Chondrocyte (in vitro differentiated cells): ENCODE measurements around the gene RIC8A. TPM values are rescaled to one million over a fixed set of nuclear protein-coding genes. Genes with fewer than 3 reads are reported as not detected.

Experiments used
- DNase-seq: peaks from one replicate; pipeline ENCODE4 v3.0.0; 2021; ENCODE audit warnings: mixed read lengths, low spot score
- H3K27ac Mint-ChIP-seq: one replicate; pipeline ENCODE4 v1.8.0; 2021; ENCODE audit warnings: mild to moderate bottlenecking, moderate library complexity, mixed read lengths; ENCODE audit not compliant: unreplicated experiment
- H3K27me3 Mint-ChIP-seq: 2 replicates; pipeline ENCODE4 v1.8.0; 2021; ENCODE audit warnings: low read depth, mixed read lengths
- H3K36me3 Mint-ChIP-seq: 2 replicates; pipeline ENCODE4 v1.8.0; 2021; ENCODE audit warnings: low read depth, mixed read lengths
- H3K4me1 Mint-ChIP-seq: 2 replicates; pipeline ENCODE4 v1.8.0; 2021; ENCODE audit warnings: low read depth, mild to moderate bottlenecking, mixed read lengths
- H3K4me3 Mint-ChIP-seq: one replicate; pipeline ENCODE4 v1.8.0; 2021; ENCODE audit warnings: mild to moderate bottlenecking, moderate library complexity, mixed read lengths; ENCODE audit not compliant: unreplicated experiment
- H3K9me3 Mint-ChIP-seq: 2 replicates; pipeline ENCODE4 v1.8.0; 2021; ENCODE audit warnings: low read depth, mixed read lengths
- total RNA-seq: library from RNA; stranded (reverse); gene quantifications from 3 replicates; pipeline ENCODE4 v1.2.1, GENCODE V29; 2021
- TF ChIP-seq, protein P1 (sequence below): fragments of 200-600 bp; sonication (generic); IDR thresholded peaks from 2 replicates; pipeline ENCODE4 v1.5.0; 2021; ENCODE audit warnings: antibody characterized with exemption, mild to moderate bottlenecking, moderate library complexity

RIC8A gene
- total RNA-seq, 1 donor from 2014 or later, result 107 TPM

DNA sequence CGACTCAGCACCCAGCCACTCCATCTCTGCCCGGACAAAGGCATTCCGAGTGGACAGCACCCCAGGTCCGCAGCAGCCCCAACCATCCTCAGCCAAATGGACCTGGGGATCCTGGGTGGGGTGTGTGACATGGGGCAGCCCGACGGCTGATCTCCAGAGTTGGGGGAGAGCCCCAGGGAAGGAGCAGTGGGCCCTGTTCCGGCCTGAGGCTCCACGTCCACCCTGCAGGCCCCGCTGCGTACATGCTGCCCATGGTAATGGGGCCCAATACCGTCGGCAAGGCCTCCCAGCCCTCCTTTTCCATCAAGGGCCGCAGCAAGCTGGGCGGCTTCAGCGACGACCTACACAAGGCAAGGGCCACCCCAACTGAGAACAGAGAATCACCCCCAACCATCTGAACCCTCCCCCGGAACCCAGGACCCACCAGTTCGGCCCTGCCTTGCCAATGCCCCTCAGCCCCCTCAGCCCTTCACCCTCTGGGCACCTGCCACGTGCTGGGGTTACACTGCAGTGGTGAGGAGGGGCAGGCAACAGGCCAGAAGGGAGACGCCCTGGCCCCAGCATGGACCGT is 9.2 kb upstream of the RIC8A start:
- Mint-ChIP-seq H3K27me3 (no peaks in the 10 kb centered on the region), H3K4me3 (no peak overlapping the region), H3K9me3 (no peaks in the 10 kb centered on the region), H3K27ac (no peak overlapping the region), H3K4me1 (peaks cover 5% of the 10 kb centered on the region), H3K36me3 (peaks cover 5% of the 10 kb centered on the region)
- TF ChIP-seq, protein P1, sequence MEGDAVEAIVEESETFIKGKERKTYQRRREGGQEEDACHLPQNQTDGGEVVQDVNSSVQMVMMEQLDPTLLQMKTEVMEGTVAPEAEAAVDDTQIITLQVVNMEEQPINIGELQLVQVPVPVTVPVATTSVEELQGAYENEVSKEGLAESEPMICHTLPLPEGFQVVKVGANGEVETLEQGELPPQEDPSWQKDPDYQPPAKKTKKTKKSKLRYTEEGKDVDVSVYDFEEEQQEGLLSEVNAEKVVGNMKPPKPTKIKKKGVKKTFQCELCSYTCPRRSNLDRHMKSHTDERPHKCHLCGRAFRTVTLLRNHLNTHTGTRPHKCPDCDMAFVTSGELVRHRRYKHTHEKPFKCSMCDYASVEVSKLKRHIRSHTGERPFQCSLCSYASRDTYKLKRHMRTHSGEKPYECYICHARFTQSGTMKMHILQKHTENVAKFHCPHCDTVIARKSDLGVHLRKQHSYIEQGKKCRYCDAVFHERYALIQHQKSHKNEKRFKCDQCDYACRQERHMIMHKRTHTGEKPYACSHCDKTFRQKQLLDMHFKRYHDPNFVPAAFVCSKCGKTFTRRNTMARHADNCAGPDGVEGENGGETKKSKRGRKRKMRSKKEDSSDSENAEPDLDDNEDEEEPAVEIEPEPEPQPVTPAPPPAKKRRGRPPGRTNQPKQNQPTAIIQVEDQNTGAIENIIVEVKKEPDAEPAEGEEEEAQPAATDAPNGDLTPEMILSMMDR, result no peak
- peak; percentile 70 for DNase-seq

DNA sequence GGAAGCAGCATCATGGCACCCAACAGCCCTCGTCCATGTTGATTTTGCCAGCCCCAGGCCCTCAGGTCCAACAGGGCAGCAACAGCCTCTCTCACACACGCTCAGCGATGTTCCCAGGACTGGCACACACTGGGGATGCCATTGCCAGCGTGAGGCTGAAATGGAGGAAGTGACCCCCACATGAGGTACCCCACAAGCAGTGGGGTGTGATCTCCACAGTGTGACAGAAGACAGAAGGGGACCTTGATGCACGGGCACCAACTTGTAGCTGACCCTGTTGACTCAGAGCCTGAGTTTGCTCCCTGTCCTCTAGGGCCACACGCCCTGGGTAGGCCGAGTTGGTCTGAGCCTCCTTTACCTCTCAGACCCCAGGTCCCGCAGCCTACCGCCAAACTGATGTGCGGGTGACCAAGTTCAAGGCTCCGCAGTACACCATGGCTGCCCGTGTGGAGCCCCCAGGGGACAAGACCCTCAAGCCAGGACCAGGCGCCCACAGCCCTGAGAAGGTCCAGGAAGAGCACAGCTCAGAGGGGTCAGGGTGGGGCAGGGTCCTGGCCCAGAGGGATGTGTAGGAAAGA is 8.4 kb upstream of the RIC8A start:
- TF ChIP-seq, protein P1, result no peak
- peak; percentile 79 for DNase-seq
- H3K4me1 Mint-ChIP-seq, result peaks cover 13% of the 10 kb centered on the region
- H3K4me3 Mint-ChIP-seq, result no peak overlapping the region
- no peaks in the 10 kb centered on the region for H3K27me3 Mint-ChIP-seq
- H3K9me3 Mint-ChIP-seq, result no peaks in the 10 kb centered on the region
- no peak overlapping the region for H3K27ac Mint-ChIP-seq
- peaks cover 10% of the 10 kb centered on the region for H3K36me3 Mint-ChIP-seq

DNA sequence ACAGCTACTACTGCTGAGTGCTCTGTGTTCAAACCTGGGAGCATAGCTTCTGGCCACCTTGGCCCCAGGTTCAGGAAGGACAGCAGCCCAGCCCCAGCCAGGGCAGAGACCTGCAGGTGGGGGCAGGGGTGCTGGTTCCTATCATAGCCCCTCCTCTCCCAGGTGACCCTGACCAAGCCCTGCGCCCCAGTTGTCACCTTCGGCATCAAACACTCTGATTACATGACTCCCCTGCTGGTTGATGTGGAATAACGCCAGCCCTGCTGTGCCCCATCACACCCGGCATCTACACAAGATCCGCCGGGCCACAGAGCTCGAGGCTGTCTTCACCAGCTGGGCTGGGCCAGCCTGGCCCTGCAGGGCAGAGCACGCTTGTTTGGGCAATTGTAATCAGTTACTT is 7.7 kb upstream of the RIC8A start:
- peak; percentile 70 for DNase-seq
- Mint-ChIP-seq H3K27ac (no peak overlapping the region), H3K9me3 (no peaks in the 10 kb centered on the region), H3K4me3 (no peak overlapping the region), H3K36me3 (peaks cover 12% of the 10 kb centered on the region), H3K4me1 (peaks cover 17% of the 10 kb centered on the region), H3K27me3 (no peaks in the 10 kb centered on the region)
- TF ChIP-seq, protein P1, result no peak

DNA sequence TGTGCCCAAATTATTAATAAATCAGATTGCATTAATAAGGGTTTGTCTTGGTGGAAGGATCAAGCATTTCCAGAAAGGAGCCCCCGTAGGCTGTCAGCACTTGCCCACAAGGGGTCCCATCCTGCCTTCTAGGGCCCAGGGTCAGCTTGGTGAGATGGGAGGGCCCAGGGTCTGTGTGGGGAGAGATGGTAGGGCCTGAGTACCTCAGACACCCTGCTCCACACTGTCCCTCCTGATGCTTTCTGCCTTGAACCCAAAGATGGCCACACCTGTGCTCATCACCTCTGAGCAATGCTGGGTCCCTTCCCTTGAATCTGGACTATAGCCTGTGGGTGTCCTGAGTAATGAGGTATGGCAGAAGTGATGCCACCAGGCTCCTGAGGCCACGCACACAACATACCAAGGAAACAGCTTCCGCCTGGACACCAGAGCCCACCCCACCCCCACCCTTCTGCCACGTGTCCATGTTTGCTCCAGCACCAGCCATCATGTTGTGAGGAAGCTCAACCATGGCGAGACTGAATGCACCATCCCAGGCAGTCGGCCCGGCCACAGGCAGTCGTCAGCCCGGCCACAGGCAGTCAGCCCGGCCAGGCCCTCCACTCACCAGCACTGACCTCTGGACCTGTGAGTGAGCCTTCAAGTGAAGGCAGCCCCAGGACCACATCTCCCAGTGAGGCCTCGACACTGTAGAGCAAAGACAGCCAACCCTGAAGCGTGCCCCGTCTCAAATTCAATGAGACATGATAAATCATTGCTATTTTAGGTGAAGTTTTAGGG is 7.1 kb upstream of the RIC8A start:
- peak; percentile 86 for DNase-seq
- peaks cover 13% of the 10 kb centered on the region for H3K36me3 Mint-ChIP-seq
- no peaks in the 10 kb centered on the region for H3K9me3 Mint-ChIP-seq
- H3K27ac Mint-ChIP-seq, result peak overlapping the region; percentile 36
- H3K4me1 Mint-ChIP-seq, result peaks cover 22% of the 10 kb centered on the region
- H3K27me3 Mint-ChIP-seq, result no peaks in the 10 kb centered on the region
- H3K4me3 Mint-ChIP-seq, result no peak overlapping the region
- TF ChIP-seq, protein P1, result no peak

DNA sequence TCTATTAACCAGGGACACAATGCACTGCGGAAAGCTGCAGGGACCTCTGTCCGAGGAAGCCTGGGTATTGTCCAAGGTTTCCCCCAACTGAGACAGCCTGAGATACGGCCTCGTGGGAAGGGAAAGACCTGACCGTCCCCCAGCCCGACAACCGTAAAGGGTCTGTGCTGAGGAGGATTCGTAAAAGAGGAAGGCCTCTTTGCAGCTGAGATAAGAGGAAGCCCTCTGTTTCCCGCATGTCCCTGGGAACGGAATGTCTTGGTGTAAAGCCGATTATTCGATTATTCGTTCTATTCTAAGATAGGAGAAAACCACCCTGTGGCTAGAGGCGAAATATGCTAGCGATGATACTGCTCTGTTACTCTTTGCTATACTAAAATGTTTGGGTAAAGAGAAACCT is 5.5 kb upstream of the RIC8A start:
- TF ChIP-seq, protein P1, result no peak
- Mint-ChIP-seq H3K9me3 (no peaks in the 10 kb centered on the region), H3K27me3 (no peaks in the 10 kb centered on the region), H3K4me3 (no peak overlapping the region), H3K4me1 (peaks cover 30% of the 10 kb centered on the region), H3K36me3 (peaks cover 13% of the 10 kb centered on the region), H3K27ac (no peak overlapping the region)
- peak; percentile 22 for DNase-seq
